ENCODE data around the gene PCNX2. TPM values are rescaled to one million over a fixed set of nuclear protein-coding genes. Genes with fewer than 3 reads are reported as not detected.

PCNX2 gene
- total RNA-seq, 2 experiments from 2014 or later, result 46.4 to 49.4 TPM

- DNase-seq (no peak), ATAC-seq (ENCODE audit: poor library complexity) (no peak)
- H3K9me3 Mint-ChIP-seq, result no peaks in the 10 kb centered on the region
- H3K27ac Mint-ChIP-seq, result no peak overlapping the region
- no peaks in the 10 kb centered on the region for H3K27me3 ChIP-seq (ENCODE audit: control insufficient read depth in 1 of 2, insufficient read depth in 2 of 2, low read length in 2 of 2)
- no peak overlapping the region for H3K27ac ChIP-seq (ENCODE audit: low read depth in 1 of 2, low read length in 2 of 2)
- no peaks in the 10 kb centered on the region for H3K27me3 Mint-ChIP-seq
- H3K4me1 ChIP-seq (ENCODE audit: insufficient read depth, low read length), result no peaks in the 10 kb centered on the region
- ChIA-PET POLR2A (no interaction called here), CTCF (no interaction called here)
- intact Hi-C loops (cut with DNase I, micrococcal nuclease), result no loop called here
- peaks cover 5% of the 10 kb centered on the region for H3K36me3 ChIP-seq (ENCODE audit: insufficient read depth, low read length)
- TF ChIP-seq CTCF (IDR thresholded peaks at IDR 0.05), result no peak
- H3K36me3 Mint-ChIP-seq (ENCODE audit: low read depth), result peaks cover 14% of the 10 kb centered on the region
- H3K4me3 Mint-ChIP-seq, result no peak overlapping the region
- no peaks in the 10 kb centered on the region for H3K9me3 ChIP-seq (ENCODE audit: control insufficient read depth in 1 of 2, insufficient read depth in 1 of 2, low read length in 2 of 2)
- H3K4me1 Mint-ChIP-seq (ENCODE audit: low read depth), result no peaks in the 10 kb centered on the region
- H3K4me3 ChIP-seq (ENCODE audit: low read length), result no peak overlapping the region
These were observed 151.1 kb downstream of the PCNX2 start for GRCh38 chr1:233144434-233144833.

GRCh38 chr1:233143241-233143640, 152.3 kb downstream of the PCNX2 start:
- ATAC-seq (ENCODE audit: poor library complexity), result no peak
- no peak for DNase-seq
- Mint-ChIP-seq H3K9me3 (no peaks in the 10 kb centered on the region), H3K4me1 (ENCODE audit: low read depth) (no peaks in the 10 kb centered on the region), H3K36me3 (ENCODE audit: low read depth) (peaks cover 15% of the 10 kb centered on the region), H3K4me3 (no peak overlapping the region), H3K27ac (no peak overlapping the region), H3K27me3 (no peaks in the 10 kb centered on the region)
- TF ChIP-seq CTCF (IDR thresholded peaks at IDR 0.05), result no peak
- H3K9me3 ChIP-seq (ENCODE audit: control insufficient read depth in 1 of 2, insufficient read depth in 1 of 2, low read length in 2 of 2), result no peaks in the 10 kb centered on the region
- intact Hi-C loops (cut with DNase I, micrococcal nuclease), result no loop called here
- ChIA-PET CTCF (no interaction called here), POLR2A (no interaction called here)
- no peak overlapping the region for H3K4me3 ChIP-seq (ENCODE audit: low read length)
- no peaks in the 10 kb centered on the region for H3K27me3 ChIP-seq (ENCODE audit: control insufficient read depth in 1 of 2, insufficient read depth in 2 of 2, low read length in 2 of 2)
- peaks cover 8% of the 10 kb centered on the region for H3K36me3 ChIP-seq (ENCODE audit: insufficient read depth, low read length)
- no peaks in the 10 kb centered on the region for H3K4me1 ChIP-seq (ENCODE audit: insufficient read depth, low read length)
- no peak overlapping the region for H3K27ac ChIP-seq (ENCODE audit: low read depth in 1 of 2, low read length in 2 of 2)

- ChIA-PET POLR2A (no interaction called here), CTCF (no interaction called here)
- intact Hi-C loops (cut with DNase I, micrococcal nuclease), result no loop called here
- Mint-ChIP-seq H3K4me3 (no peak overlapping the region), H3K27me3 (no peaks in the 10 kb centered on the region), H3K9me3 (no peaks in the 10 kb centered on the region), H3K36me3 (ENCODE audit: low read depth) (peaks cover 29% of the 10 kb centered on the region), H3K27ac (no peak overlapping the region), H3K4me1 (ENCODE audit: low read depth) (no peaks in the 10 kb centered on the region)
- no peaks in the 10 kb centered on the region for H3K9me3 ChIP-seq (ENCODE audit: control insufficient read depth in 1 of 2, insufficient read depth in 1 of 2, low read length in 2 of 2)
- no peaks in the 10 kb centered on the region for H3K27me3 ChIP-seq (ENCODE audit: control insufficient read depth in 1 of 2, insufficient read depth in 2 of 2, low read length in 2 of 2)
- DNase-seq, result no peak
- H3K36me3 ChIP-seq (ENCODE audit: insufficient read depth, low read length), result peaks cover 8% of the 10 kb centered on the region
- no peak overlapping the region for H3K27ac ChIP-seq (ENCODE audit: low read depth in 1 of 2, low read length in 2 of 2)
- H3K4me3 ChIP-seq (ENCODE audit: low read length), result no peak overlapping the region
- no peaks in the 10 kb centered on the region for H3K4me1 ChIP-seq (ENCODE audit: insufficient read depth, low read length)
- ATAC-seq (ENCODE audit: poor library complexity), result no peak
- TF ChIP-seq CTCF (IDR thresholded peaks at IDR 0.05), result no peak
These were observed 154.6 kb downstream of the PCNX2 start for GRCh38 chr1:233140974-233141373.
